Esophagus squamous epithelium (tissue), 4 donors: ENCODE measurements around the gene KLHDC7B.

Experiments
- CTCF ChIP-seq, 6 experiments: fragments of 450-650 bp in 4 of 6; fragments of 200-600 bp in 2 of 6; sonication (generic) in 2 of 6; IDR thresholded peaks; one replicate each; pipeline ENCODE4 v1.5.1; 2016 to 2019; ENCODE audit warnings: antibody characterized with exemption in 6 of 6, mild to moderate bottlenecking in 4 of 6, moderate library complexity in 4 of 6
- POLR2A ChIP-seq, 4 donors: fragments of 450-650 bp; IDR thresholded peaks; one replicate each; pipeline ENCODE4 v1.6.1; 2017; ENCODE audit warnings: antibody characterized with exemption in 4 of 4, mild to moderate bottlenecking in 4 of 4, moderate library complexity in 3 of 4

GRCh38 chr22:50556703-50557102, 11.0 kb downstream of the KLHDC7B start:
- TF ChIP-seq CTCF (IDR thresholded peaks at IDR 0.05) (no peak), POLR2A (IDR thresholded peaks at IDR 0.05) (no peak)
